B cell (primary cell): ENCODE measurements around the gene USP48.

Source experiments
- EZH2 ChIP-seq: IDR thresholded peaks from 2 replicates; pipeline ENCODE4 v1.6.1; 2012; ENCODE audit warnings: borderline replicate concordance, low read depth, mild to moderate bottlenecking, moderate library complexity, low read length; ENCODE audit not compliant: insufficient read depth, poor library complexity, severe bottlenecking
- TF ChIP-seq, protein P1 (sequence below): fragments of 200-600 bp; IDR thresholded peaks from one replicate; pipeline ENCODE4 v1.8.0; 2022; ENCODE audit warnings: antibody characterized with exemption, mild to moderate bottlenecking

DNA sequence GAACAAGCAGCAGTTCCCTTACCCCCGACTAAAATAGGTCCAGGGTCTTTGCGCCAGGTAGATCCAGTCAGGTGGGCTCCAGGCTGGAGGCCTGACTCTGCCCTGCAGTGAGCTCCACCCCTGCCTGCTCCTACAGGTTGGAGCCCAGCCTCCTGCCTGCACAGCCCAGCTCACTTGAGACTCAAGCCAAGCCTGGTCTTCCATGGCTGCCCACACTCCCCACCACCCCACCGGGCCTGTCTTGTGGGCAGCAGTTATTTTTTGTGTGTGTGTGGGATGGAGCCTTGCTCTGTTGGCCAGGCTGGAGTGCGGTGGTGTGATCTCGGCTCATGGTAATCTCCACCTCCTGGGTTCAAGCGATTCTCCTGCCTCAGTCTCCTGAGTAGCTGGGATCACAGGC lies 142.3 kb downstream of the USP48 start:
- TF ChIP-seq, protein P1, sequence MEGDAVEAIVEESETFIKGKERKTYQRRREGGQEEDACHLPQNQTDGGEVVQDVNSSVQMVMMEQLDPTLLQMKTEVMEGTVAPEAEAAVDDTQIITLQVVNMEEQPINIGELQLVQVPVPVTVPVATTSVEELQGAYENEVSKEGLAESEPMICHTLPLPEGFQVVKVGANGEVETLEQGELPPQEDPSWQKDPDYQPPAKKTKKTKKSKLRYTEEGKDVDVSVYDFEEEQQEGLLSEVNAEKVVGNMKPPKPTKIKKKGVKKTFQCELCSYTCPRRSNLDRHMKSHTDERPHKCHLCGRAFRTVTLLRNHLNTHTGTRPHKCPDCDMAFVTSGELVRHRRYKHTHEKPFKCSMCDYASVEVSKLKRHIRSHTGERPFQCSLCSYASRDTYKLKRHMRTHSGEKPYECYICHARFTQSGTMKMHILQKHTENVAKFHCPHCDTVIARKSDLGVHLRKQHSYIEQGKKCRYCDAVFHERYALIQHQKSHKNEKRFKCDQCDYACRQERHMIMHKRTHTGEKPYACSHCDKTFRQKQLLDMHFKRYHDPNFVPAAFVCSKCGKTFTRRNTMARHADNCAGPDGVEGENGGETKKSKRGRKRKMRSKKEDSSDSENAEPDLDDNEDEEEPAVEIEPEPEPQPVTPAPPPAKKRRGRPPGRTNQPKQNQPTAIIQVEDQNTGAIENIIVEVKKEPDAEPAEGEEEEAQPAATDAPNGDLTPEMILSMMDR: no peak
- no peak for TF ChIP-seq EZH2
